GM11168 (cell line): Measurements from ENCODE around the gene CLK4.

Experiments
- in situ Hi-C: fragments of 300-500 bp; cut with MboI; formaldehyde crosslinking; loops from one replicate; pipeline ENCODE4 v1.12.0; 2022; ENCODE audit warnings: low sequenced_read_pairs; ENCODE audit not compliant: unreplicated experiment

Gene CLK4

DNA sequence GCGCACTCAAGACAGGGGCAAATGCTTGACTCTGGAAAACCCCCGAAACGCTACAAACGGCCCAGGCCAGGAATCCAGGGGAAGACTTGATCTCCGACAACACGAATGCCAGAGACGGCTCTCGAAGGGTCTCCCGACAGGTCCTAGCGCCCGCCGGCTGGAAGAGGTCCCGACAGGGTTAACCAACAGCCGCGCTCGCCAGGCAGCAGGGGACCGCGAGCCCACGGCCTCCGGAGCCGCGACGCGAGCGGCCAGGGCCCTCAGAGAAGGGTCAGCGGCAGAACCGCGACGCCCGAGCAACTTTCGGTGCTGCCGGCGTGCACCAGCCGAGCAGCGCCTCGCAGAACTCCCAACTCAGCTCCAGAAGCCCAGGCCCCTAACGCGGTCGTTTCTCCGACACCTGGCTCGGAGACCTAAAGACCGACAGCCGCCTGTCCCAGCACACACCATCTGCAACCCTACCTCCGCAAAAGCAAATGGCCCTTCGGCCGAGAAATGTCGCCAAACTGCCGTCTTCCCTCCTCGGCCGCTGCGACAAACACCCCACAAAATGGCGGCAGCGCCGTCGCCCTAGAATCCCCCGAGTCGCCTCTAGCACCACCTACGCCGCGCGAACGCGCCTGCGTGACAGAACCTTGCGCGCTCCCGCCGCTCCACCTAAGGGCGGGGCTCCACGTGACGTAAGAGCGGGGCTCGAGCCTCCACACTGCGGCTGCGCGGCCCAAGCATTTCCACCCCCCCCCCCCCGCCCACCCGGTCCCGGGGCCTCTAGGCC lies at the start of gene CLK4:
CLK4 (minus strand) TSS at position 567 of the 775 bp plus-strand sequence. CDS start 3,634 bp downstream, outside the sequence.
- in situ Hi-C loops = no loop called here

DNA sequence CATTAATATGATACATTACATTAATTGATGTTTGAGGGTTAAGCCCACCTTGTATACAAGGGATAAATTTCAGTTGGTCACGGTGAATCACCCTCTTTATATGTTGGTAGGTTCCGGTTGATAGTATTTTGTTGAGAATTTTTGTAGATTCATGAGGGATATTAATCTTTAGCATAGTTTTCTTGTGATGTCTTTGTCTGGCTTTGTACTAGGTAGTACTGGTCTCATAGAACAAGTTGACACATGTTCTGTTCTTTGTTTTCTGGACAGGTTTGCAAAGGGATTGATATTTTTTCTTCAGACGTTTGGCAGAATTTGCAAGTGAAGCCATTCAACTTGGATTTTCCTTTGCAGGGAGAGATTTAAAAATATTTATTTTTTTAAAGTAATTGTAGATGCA lies 49.1 kb upstream of the CLK4 start:
- in situ Hi-C loops = no loop called here

DNA sequence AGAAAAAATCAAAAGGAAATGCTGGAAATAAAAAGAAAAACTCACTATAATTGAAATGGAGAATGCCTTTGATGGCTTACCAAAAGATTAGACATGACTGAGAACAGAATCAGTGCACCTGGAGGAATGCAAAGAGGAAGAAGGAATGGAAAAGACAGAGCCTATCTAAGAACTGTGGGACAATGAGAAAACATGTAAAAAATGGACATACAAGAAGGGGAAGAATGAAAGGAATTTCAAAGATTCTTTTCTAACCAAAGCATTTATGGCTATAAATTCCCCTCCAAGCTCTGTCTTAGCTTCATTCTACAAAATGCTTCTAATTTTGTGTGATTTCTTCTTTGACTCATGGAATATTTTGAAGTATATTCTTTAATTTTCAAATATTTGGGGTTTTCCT lies 47.5 kb upstream of the CLK4 start:
- in situ Hi-C loops = no loop called here

DNA sequence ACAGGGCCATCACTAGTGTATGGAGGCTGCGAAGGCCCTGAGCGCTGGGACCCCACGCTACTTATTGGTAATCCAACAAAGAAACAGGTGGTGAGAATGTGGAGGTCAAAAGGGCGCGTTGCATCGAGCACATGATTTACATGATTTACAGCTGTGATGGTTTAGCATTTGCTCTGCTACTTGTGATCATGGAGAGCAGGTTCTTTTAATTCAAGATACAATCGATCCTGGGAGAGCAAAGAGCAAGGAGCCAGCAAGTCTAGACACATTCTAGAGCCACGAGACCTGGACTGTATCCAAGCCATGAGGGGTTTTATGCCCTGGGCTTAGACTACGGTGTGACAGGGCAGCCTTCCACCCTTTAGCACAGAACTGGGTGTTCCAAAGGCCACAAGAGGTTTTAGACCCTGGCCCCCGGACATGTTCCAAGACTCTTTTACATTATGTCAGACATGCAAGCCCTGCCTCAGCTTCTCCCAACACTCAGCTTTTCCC lies 47.0 kb upstream of the CLK4 start:
- in situ Hi-C loops = no loop called here

DNA sequence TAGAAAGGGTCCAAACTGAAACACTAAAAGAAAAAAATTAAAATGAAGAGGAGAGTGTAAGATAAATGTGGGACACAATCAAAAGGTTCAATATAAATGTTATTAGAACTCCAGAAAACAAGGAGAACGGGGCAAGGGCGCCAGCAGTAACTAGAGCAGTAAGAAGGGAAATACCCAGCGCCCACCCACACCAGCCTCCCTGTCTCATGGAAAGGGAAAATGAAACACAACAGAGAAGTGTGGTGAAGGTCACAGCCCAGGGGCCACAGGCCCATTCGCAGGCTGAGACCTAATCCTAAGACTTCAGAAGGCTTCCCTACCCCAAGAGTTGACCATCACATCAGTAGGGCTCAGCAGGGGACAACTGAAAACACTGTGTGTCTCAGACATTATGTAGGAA lies 45.8 kb upstream of the CLK4 start:
- in situ Hi-C loops = no loop called here

DNA sequence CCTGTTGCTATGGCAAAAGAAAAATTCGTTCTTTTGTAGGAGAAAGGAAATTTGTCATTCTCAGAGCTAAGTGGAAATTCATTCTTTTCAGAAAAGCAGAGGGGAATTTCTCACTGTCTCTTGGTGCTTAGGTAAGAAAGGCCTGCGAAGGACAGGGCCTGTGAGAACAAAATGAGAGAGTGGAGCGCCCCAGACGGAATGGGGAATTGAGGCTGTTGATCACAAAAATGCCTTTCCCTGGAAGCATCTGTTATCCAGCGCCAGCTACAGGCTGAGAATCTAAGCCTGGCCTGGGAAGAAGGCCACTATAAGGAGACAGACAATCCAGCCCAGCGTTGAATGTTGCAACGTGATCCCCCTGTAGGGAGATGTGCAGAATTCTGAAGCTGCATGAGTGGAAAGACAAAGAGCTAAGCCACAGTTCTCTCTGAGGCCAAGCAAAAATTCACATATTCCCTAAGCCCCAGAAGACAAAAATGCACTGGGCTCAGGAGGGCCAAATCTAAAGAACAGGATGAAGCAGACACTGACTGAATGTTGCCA lies 44.8 kb upstream of the CLK4 start:
- in situ Hi-C loops = no loop called here

DNA sequence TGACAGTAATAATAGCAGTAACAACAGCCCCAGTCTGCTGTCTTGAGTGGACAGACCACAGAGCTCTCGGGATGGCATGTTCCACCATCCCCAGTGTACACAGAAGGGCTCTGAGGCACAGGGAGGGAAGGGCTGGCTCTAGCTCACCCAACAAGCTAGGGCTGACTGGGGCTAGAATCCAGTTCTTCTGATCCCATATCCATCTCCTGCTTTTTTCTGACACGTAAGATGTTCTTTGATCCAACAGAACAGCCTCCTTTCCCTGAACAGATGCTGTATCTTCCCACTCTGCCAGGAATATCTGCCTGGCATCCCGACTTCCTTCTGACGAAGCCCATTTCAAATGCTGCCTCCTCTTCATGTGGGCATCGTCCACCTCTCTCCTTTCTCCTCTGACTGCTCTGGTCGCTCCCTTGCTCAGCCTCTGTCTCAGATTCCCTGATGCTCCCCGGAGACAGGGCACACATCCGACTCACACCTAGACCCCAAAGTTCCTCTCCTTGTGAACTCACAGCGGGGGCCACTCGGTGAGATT lies 43.6 kb upstream of the CLK4 start:
- in situ Hi-C loops = no loop called here

DNA sequence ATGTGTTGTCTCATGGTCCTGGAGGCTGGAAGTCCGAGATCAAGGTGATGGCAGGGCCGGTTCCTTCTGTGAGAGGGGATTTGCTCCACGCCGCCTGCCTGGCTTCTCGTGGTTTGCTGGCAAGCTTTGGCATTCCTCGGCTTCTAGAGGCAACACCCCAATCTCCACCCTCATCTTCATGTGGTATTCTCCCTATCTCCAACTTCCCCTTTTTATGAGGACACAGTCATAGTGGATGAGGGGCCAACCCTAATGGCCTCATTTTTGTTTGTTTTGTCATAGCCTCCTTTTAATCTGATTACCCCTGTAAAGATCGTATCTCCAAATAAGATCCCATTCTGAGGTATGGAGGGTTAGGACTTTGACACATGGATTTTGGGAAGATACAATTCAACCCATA lies 41.7 kb upstream of the CLK4 start:
- in situ Hi-C loops = no loop called here

DNA sequence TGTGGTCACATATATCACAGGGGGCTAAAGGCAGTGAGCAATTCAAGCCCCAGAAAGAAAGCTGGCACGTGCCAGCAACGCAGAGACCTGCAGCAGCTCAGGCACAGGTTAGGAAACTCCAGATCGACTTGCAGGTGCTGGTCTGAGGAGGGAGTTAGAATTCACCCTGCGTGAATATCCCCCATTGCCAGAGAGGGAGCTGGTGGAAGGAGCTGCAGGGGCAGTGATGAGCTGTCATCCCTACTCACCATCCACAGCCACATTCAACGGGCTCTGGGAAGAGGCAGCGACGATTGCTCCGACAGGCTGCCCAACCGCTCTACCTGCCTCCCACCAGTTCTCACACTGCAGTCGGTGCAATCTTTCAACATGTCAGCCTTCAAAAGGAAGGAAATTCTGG lies 40.8 kb upstream of the CLK4 start:
- in situ Hi-C loops = no loop called here

DNA sequence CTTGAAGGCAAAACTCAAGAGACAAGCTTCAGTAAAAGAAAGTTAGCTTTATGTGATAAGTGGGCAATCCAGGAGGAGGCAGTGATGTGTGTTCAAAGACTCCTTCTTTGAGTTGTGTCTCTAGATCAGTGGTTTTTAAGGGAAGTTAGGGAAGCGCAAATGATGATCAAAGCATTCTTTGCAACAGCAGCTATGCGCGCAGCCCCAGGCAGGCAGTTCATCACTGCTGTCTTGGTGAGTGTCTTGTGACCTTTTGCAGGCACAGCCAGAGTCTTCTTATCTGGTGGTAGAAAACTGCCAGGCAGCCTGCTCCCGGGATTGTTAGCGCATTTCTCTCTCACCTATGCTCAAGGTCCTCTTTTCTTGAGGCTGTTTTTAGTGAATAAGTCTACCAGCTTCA lies 40.3 kb upstream of the CLK4 start:
- in situ Hi-C loops = no loop called here

DNA sequence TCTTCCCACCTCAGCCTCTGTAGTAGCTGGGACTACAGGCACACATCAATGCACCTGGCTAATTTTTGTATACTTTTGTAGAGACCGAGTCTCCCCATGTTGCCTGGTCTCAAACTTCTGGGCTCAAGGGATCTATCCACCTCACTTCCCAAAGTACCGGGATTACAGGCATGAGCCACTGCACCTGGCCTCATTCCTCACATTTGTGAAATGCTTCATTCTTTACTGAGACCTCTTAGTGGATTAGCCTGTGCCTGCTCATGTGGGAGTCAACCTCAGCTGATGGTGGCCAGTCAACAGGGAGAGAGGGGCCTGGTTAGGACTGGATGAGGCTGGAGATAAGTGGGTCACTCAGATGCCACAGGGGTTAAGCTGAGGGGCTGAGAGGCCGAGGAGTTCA lies 37.3 kb upstream of the CLK4 start:
- in situ Hi-C loops = no loop called here

DNA sequence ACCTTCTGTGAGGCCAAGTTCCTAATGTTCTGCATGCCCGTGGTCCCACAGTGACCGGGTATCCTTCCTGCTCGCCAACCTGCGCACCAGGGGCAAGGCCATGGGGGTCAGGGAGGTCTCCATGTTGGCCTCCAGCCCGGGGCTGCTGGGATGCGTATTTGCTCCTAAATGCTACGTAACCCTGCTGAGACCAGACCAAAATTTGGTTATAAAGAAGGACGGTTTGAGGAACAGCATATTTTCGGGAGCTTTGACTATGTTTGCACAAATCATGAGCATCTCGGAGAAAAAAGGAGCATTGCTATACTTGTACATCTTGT lies 35.7 kb upstream of the CLK4 start:
- in situ Hi-C loops = no loop called here

DNA sequence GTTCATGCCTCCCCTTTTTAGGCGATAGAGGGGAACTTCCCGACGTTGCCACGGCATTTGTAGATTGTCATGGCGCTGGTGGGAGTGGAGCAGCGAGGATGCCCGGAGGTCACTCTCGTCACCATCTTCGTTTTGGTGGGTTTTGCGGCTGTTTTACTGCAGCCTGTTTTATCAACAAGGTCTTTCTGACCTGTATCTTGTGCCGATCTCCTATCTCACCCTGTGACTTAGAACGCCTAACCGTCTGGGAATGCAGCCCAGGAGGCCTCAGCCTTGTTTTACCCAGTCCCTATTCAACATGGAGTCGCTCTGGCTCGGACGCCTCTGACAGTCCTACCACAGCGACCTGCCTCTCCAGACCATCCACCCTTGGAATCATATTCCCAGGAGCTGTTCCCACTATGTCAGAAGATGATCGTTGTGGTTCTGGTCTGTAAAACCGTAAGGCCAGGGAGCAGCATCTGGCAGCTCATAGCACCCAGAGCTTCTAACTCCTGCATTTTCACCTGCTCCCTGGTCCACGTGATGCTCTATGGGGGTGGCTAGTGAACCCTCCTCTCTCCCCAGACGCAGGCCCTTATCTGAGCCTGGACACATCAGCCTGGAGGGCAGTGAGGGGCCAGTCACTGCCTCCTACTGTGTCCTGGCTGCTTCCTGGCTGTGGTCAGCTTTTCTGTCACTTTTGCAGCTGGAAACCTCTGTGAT lies 35.1 kb upstream of the CLK4 start:
- in situ Hi-C loops = no loop called here

DNA sequence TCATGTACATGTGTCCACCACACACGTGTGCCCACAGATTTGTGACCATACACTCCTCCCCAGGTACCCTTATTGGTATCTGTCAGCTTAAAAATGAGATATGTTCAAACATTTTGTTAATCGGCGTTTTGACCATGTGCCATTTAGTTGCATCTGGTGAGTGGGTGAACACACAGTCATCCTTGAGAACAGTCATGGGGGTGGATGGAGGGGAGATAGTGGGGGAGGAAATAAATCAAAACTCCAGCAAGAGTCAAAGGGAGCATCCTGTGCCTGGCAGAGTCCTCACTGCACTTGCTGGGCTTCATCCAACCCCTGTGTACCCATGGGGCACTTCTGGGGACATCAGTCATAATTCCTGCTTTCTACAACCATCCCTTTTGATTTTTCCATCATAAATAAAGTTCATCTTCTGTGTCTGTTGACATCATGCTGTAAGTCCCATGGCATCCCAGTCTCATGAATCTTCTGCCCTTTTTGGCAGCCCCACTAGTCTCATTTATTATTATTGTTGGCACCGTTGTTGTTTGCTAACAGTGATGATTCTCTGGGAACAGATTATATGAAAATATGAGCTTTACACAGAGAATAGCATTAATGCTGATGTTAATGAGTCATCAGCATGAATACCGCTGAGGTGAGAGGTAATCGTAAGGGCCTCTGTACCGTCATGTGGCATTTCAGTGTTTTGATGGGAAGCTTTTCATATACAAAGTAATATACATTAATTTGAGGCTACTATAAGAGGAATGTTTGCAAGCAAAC lies 24.4 kb upstream of the CLK4 start:
- in situ Hi-C loops = no loop called here

DNA sequence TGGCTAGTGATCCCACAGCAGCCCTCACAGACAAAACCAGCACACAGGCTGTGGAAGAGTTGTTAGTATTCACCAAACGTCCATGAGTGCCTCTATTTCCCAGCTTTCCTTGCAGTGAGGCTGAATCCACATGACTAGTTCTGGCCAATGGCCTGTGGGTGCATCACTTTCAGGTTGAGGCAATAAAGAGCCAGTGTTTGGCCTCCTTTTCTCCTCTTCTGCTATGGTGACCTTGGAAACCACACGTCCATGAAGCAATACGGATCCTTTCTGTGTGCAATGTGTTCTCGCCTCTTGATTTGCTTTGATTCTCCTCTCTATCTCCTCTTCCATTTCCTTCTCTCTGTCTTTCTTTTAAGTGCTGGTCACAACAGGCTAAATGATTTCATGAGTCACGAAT lies 23.4 kb upstream of the CLK4 start:
- in situ Hi-C loops = no loop called here

DNA sequence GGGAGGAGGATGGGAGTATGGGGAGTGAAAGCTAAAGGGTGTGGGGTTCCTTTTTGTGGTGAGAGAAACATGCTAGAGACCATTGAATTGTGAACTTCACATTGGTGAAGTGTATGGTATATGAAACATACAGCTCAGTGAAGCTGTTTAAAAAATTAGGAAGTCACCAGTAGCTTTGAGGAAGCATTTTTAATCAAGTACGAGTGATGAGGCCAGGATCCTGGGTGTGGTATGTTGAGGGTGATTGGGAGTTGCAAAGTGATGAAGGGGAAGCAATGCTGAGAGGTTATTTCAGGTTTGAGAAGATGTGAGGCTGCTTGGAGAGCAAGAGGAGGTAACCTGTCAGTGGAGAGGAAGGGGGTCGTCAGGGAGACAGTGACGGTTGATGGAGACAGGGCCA lies 22.7 kb upstream of the CLK4 start:
- in situ Hi-C loops = no loop called here

DNA sequence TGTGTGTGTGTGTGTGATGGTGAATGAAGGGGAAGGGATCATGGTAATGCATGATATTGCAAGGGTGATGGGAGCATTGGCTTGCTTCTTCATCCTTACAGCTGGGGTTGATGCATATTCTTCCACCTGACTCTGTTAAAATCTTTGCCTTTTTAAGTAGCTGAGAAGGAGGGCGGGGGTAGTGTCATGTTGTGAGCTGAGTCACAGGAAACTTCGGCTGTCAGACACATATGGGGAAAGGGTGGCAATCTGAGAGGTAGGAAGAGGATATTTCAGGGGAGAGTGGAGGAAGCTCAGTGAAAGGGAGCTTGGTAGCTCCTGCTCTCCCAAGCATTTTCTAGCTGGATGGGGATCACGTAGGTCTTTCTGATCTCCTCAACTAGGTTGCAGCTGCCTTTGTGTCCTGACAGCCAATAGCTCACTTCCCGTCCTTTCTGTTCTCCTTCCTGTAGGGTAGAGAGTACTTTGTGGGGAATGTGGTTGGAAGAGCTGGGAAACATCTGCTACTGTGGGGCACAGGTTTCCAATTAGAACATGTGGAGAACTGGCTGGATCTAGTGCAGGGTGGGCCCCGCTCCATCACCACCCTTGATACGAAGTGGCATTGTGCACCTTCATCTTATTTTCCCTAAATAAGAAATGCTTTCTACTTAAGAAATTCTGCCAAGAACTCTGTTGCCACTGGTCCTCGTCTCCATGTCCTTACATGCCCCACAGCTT lies 18.1 kb upstream of the CLK4 start:
- in situ Hi-C loops = no loop called here

DNA sequence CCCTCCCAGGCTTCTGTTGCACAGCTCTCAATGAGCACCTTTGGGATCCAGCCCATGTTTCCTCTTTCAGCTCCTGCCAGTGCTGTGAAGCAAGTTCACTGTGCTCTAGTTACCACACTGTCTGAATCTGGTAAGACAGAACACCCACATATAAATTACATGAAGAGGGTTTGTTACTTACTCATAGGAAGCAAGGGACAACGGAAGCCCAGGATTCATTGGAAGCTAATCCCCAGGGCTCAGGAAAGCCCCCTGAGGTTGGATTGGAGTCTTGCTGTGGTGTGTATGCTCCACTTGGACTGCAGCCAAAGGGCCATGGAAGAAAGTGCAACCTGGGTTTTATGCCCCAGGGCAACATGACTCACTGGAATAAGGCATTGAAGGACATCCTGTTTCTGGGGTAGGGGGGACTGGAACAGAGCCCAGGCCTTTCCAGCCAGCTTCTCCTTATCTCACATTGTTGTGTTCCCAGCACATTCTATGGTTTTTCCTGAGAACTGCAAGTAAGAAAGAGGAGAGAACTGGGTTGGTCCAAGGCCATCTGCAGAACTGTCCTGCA lies 15.6 kb upstream of the CLK4 start:
- in situ Hi-C loops = no loop called here

DNA sequence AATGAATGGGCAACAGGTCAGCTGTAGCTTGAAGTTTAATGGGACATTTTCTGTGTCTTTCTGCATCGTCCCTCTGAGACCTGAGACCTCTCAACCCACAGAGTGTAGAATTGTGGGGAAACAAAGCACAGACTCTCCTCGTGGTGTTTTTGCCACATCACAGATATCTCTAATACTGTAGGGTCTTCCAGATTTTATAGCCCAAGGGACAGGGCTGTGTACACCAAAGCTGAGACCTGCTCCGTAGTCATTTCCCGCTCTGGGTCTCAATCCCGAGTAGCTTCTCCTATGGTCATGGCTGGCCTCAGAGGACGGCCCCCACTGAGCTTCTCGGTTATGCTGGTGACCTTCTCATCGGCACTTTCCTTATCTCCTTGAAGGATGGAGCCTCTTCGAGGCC lies 14.9 kb upstream of the CLK4 start:
- in situ Hi-C loops = no loop called here
